SK-N-SH treated with all-trans-retinoic acid at 6 μM for 48 hours (cell line): ENCODE measurements around the gene TMEM53.

Experiments
- ARNTL ChIP-seq: fragments of 450-650 bp; formaldehyde crosslinking; IDR thresholded peaks from 2 replicates; pipeline ENCODE4 v1.5.0; 2020; ENCODE audit warnings: low read depth, mild to moderate bottlenecking, moderate library complexity, borderline replicate concordance
- BACH2 ChIP-seq: fragments of 250-450 bp; sonication (Bioruptor Pico); IDR thresholded peaks from 2 replicates; pipeline ENCODE4 v1.9.0; 2021; ENCODE audit warnings: mild to moderate bottlenecking, borderline replicate concordance
- GLIS3 ChIP-seq: fragments of 250-450 bp; sonication (Bioruptor Pico); IDR thresholded peaks from 2 replicates; pipeline ENCODE4 v1.5.0; 2020; ENCODE audit warnings: mild to moderate bottlenecking, moderate library complexity
- PATZ1 ChIP-seq: fragments of 250-450 bp; sonication (Bioruptor Pico); IDR thresholded peaks from 2 replicates; pipeline ENCODE4 v1.8.0; 2020; ENCODE audit warnings: mild to moderate bottlenecking, moderate library complexity, borderline replicate concordance
- PPARA ChIP-seq: fragments of 250-450 bp; sonication (Bioruptor Pico); IDR thresholded peaks from 2 replicates; pipeline ENCODE4 v1.5.0; 2020; ENCODE audit warnings: mild to moderate bottlenecking, borderline replicate concordance
- SNAI2 ChIP-seq: fragments of 250-450 bp; sonication (Bioruptor Pico); IDR thresholded peaks from 2 replicates; pipeline ENCODE4 v1.5.0; 2020; ENCODE audit warnings: mild to moderate bottlenecking, moderate library complexity
- TCF4 ChIP-seq: fragments of 250-450 bp; sonication (Bioruptor Pico); IDR thresholded peaks from 2 replicates; pipeline ENCODE4 v1.8.0; 2021; ENCODE audit warnings: mild to moderate bottlenecking, moderate library complexity, borderline replicate concordance
- ZC3H10 ChIP-seq: fragments of 250-450 bp; sonication (Bioruptor Pico); IDR thresholded peaks from 2 replicates; pipeline ENCODE4 v1.5.1; 2021; ENCODE audit warnings: mild to moderate bottlenecking, moderate library complexity
- ZFP3 ChIP-seq: fragments of 250-450 bp; sonication (Bioruptor Pico); IDR thresholded peaks from 2 replicates; pipeline ENCODE4 v1.5.0; 2020; ENCODE audit warnings: mild to moderate bottlenecking, moderate library complexity
- TF ChIP-seq, protein P1 (sequence below): fragments of 250-450 bp; sonication (Bioruptor Pico); IDR thresholded peaks from 2 replicates; pipeline ENCODE4 v1.5.1; 2020; ENCODE audit warnings: low read depth, mild to moderate bottlenecking, moderate library complexity
- TF ChIP-seq, protein P2 (sequence below): fragments of 250-450 bp; sonication (Bioruptor Pico); IDR thresholded peaks from 2 replicates; pipeline ENCODE4 v1.8.0; 2021; ENCODE audit warnings: low read depth, mild to moderate bottlenecking, moderate library complexity, borderline replicate concordance

- TF ChIP-seq PATZ1 (CRISPR knock-in tag) (no peak), GLIS3 (CRISPR knock-in tag) (no peak), ARNTL (no peak), ZC3H10 (CRISPR knock-in tag) (no peak), SNAI2 (CRISPR knock-in tag) (no peak), TCF4 (CRISPR knock-in tag) (no peak), BACH2 (CRISPR knock-in tag) (no peak), ZFP3 (no peak), PPARA (CRISPR knock-in tag) (no peak)
- TF ChIP-seq, protein P1, sequence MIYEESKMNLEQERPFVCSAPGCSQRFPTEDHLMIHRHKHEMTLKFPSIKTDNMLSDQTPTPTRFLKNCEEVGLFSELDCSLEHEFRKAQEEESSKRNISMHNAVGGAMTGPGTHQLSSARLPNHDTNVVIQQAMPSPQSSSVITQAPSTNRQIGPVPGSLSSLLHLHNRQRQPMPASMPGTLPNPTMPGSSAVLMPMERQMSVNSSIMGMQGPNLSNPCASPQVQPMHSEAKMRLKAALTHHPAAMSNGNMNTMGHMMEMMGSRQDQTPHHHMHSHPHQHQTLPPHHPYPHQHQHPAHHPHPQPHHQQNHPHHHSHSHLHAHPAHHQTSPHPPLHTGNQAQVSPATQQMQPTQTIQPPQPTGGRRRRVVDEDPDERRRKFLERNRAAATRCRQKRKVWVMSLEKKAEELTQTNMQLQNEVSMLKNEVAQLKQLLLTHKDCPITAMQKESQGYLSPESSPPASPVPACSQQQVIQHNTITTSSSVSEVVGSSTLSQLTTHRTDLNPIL (CRISPR knock-in tag) = no peak
- TF ChIP-seq, protein P2, sequence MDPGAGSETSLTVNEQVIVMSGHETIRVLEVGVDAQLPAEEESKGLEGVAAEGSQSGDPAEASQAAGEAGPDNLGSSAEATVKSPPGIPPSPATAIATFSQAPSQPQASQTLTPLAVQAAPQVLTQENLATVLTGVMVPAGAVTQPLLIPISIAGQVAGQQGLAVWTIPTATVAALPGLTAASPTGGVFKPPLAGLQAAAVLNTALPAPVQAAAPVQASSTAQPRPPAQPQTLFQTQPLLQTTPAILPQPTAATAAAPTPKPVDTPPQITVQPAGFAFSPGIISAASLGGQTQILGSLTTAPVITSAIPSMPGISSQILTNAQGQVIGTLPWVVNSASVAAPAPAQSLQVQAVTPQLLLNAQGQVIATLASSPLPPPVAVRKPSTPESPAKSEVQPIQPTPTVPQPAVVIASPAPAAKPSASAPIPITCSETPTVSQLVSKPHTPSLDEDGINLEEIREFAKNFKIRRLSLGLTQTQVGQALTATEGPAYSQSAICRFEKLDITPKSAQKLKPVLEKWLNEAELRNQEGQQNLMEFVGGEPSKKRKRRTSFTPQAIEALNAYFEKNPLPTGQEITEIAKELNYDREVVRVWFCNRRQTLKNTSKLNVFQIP (CRISPR knock-in tag) = no peak
Observed at GRCh38 chr1:44693900-44694299, 19.6 kb upstream of the TMEM53 start.
